H1 (cell line): Measurements from ENCODE around the gene CBX4. TPM values are rescaled to one million over a fixed set of nuclear protein-coding genes. Genes with fewer than 3 reads are reported as not detected.

ENCODE experiments used
- CTCF ChIA-PET: fragments of 300-600 bp; sonication (Branson Sonifier 250); formaldehyde crosslinking; loops from one replicate; lab custom pipeline; 2021; ENCODE audit not compliant: partially characterized antibody; lab: Charles Lee
- POLR2A ChIA-PET: fragments of 300-600 bp; sonication (Branson Sonifier 250); formaldehyde crosslinking; loops from one replicate; lab custom pipeline; 2021; ENCODE audit warnings: inconsistent platforms; ENCODE audit not compliant: partially characterized antibody; lab: Charles Lee
- DNase-seq, 2 experiments: peaks; one replicate each; pipeline versions ENCODE4 v3.0.0 to v3.0.0-alpha.2; 2010 to 2022; ENCODE audit warnings: low spot score in 2 of 2, low read depth in 1 of 2, mixed read lengths in 1 of 2
- FAIRE-seq: peaks from 2 replicates; lab custom pipeline; 2011; peaks lifted over from hg19 to GRCh38; lab: Jason Lieb, UNC
- H2AFZ ChIP-seq: 2 replicates; pipeline ENCODE4 v1.8.1; 2012; ENCODE audit warnings: low read length, inconsistent platforms
- H2AK5ac ChIP-seq: 2 replicates; pipeline ENCODE4 v1.6.1; 2013; ENCODE audit warnings: low read depth, low read length
- H2BK120ac ChIP-seq: replicated peaks from 2 replicates; pipeline ENCODE3; 2013; ENCODE audit warnings: low read depth, low read length, inconsistent platforms
- H2BK12ac ChIP-seq: 2 replicates; pipeline ENCODE4 v1.6.1; 2013; ENCODE audit warnings: low read depth, low read length
- H2BK15ac ChIP-seq: 2 replicates; pipeline ENCODE4 v1.6.1; 2013; ENCODE audit warnings: low read length
- H2BK20ac ChIP-seq: 2 replicates; pipeline ENCODE4 v1.6.1; 2013; ENCODE audit warnings: low read length
- H2BK5ac ChIP-seq: 2 replicates; pipeline ENCODE4 v1.6.1; 2013; ENCODE audit warnings: low read depth, low read length
- H3K14ac ChIP-seq: 2 replicates; pipeline ENCODE4 v1.6.1; 2013; ENCODE audit warnings: inconsistent platforms; ENCODE audit not compliant: insufficient read length
- H3K18ac ChIP-seq: 2 replicates; pipeline ENCODE4 v1.6.1; 2013; ENCODE audit warnings: low read length; ENCODE audit errors: extremely low read depth
- H3K23ac ChIP-seq: 2 replicates; pipeline ENCODE4 v1.6.1; 2013; ENCODE audit warnings: inconsistent platforms; ENCODE audit not compliant: insufficient read length
- H3K23me2 ChIP-seq: 2 replicates; pipeline ENCODE4 v1.6.1; 2013; ENCODE audit warnings: low read depth, low read length
- H3K27ac ChIP-seq: 2 replicates; pipeline ENCODE4 v1.6.1; 2011; ENCODE audit warnings: low read depth, low read length, inconsistent platforms
- H3K27me3 ChIP-seq, 4 experiments: replicated peaks in 1 of 4; 1 replicate in 1 of 4; 2 replicates in 3 of 4; pipeline versions ENCODE4 v1.6.1 to v1.8.1; 2011 to 2013; ENCODE audit warnings: low read length in 3 of 4, mild to moderate bottlenecking in 3 of 4, inconsistent platforms in 2 of 4, mixed read lengths in 2 of 4, moderate library complexity in 1 of 4; ENCODE audit not compliant: control insufficient read depth in 3 of 4, insufficient read depth in 3 of 4; ENCODE audit errors: extremely low read depth in 1 of 4
- H3K36me3 ChIP-seq, 4 experiments: 2 replicates each; pipeline versions ENCODE4 v1.6.1 to v1.8.1; 2011 to 2013; ENCODE audit warnings: mild to moderate bottlenecking in 4 of 4, low read length in 3 of 4, moderate library complexity in 2 of 4, control low read depth in 1 of 4, inconsistent platforms in 1 of 4; ENCODE audit not compliant: insufficient read depth in 4 of 4, control insufficient read depth in 2 of 4
- H3K4ac ChIP-seq: replicated peaks from 2 replicates; pipeline ENCODE3; 2013; ENCODE audit warnings: low read length, low read depth, mixed read lengths, inconsistent platforms; ENCODE audit not compliant: insufficient read length
- H3K4me1 ChIP-seq, 4 experiments: replicated peaks in 1 of 4; 1 replicate in 1 of 4; 2 replicates in 3 of 4; pipeline versions ENCODE4 v1.6.1 to v1.8.1; 2011 to 2013; ENCODE audit warnings: low read length in 3 of 4, inconsistent platforms in 2 of 4, mixed read lengths in 1 of 4; ENCODE audit not compliant: insufficient read depth in 4 of 4, control insufficient read depth in 3 of 4
- H3K4me2 ChIP-seq, 2 experiments: 2 replicates each; pipeline versions ENCODE4 v1.6.1 to v1.8.1; 2011 to 2013; ENCODE audit warnings: low read depth in 2 of 2, low read length in 2 of 2, control low read depth in 1 of 2, inconsistent platforms in 1 of 2, mild to moderate bottlenecking in 1 of 2; ENCODE audit not compliant: insufficient read depth in 1 of 2
- H3K4me3 ChIP-seq, 4 experiments: fragments of 200-600, 300-600 bp in 1 of 4; sonication (generic), shearing (Covaris generic), sonication (Bioruptor Twin) in 1 of 4; 2 replicates each; pipeline versions ENCODE4 v1.5.1 to v1.8.1; 2011 to 2016; ENCODE audit warnings: low read length in 4 of 4, low read depth in 3 of 4, control low read depth in 2 of 4, inconsistent platforms in 2 of 4, mild to moderate bottlenecking in 2 of 4, mixed read lengths in 1 of 4, moderate library complexity in 1 of 4; ENCODE audit not compliant: insufficient read depth in 2 of 4; ENCODE audit errors: extremely low read depth in 1 of 4
- H3K56ac ChIP-seq: replicated peaks from 2 replicates; pipeline ENCODE3; 2013; ENCODE audit warnings: low read depth, mild to moderate bottlenecking, mixed read lengths, low read length, inconsistent platforms; ENCODE audit not compliant: insufficient read length
- H3K79me1 ChIP-seq: 2 replicates; pipeline ENCODE4 v1.6.1; 2013; ENCODE audit warnings: low read depth, low read length, control low read depth
- H3K79me2 ChIP-seq, 2 experiments: 2 replicates each; pipeline versions ENCODE4 v1.6.1 to v1.8.1; 2012 to 2013; ENCODE audit warnings: low read length in 2 of 2, mild to moderate bottlenecking in 2 of 2, inconsistent platforms in 1 of 2; ENCODE audit not compliant: insufficient read depth in 2 of 2, control insufficient read depth in 1 of 2
- H3K9ac ChIP-seq, 4 experiments: replicated peaks in 1 of 4; 1 replicate in 1 of 4; 2 replicates in 3 of 4; pipeline versions ENCODE4 v1.6.1 to v1.8.1; 2011 to 2013; ENCODE audit warnings: low read depth in 3 of 4, low read length in 3 of 4, control low read depth in 2 of 4, mild to moderate bottlenecking in 2 of 4, moderate library complexity in 2 of 4, inconsistent platforms in 1 of 4; ENCODE audit errors: extremely low read depth in 1 of 4
- H3K9me3 ChIP-seq, 2 experiments: 2 replicates each; pipeline versions ENCODE4 v1.6.1 to v1.8.1; 2012 to 2013; ENCODE audit warnings: mild to moderate bottlenecking in 2 of 2, moderate library complexity in 2 of 2, control low read depth in 1 of 2, inconsistent platforms in 1 of 2, low read depth in 1 of 2, low read length in 1 of 2, mixed read lengths in 1 of 2; ENCODE audit not compliant: insufficient read depth in 2 of 2
- H4K20me1 ChIP-seq, 2 experiments: replicated peaks in 1 of 2; 2 replicates each; pipeline versions ENCODE3 to v1.8.1; 2011 to 2013; ENCODE audit warnings: inconsistent platforms in 2 of 2, low read length in 2 of 2, mild to moderate bottlenecking in 1 of 2; ENCODE audit not compliant: insufficient read depth in 2 of 2, control insufficient read depth in 1 of 2
- H4K5ac ChIP-seq: 2 replicates; pipeline ENCODE4 v1.6.1; 2013; ENCODE audit warnings: low read length, low read depth, mixed read lengths, inconsistent platforms; ENCODE audit not compliant: insufficient read length
- H4K8ac ChIP-seq: 2 replicates; pipeline ENCODE4 v1.8.0; 2013; ENCODE audit warnings: mild to moderate bottlenecking, moderate library complexity, low read length, inconsistent platforms; ENCODE audit not compliant: insufficient read depth; ENCODE audit errors: extremely low read depth
- H4K91ac ChIP-seq: replicated peaks from 2 replicates; pipeline ENCODE3; 2013; ENCODE audit warnings: low read length, mixed read lengths, inconsistent platforms; ENCODE audit not compliant: insufficient read length
- HDAC2 ChIP-seq, 2 experiments: fragments of 300-600 bp in 1 of 2; sonication (generic) in 1 of 2; IDR thresholded peaks; 2 replicates each; pipeline ENCODE4 v1.6.1; 2011 to 2012; ENCODE audit warnings: low read depth in 2 of 2, low read length in 2 of 2, mild to moderate bottlenecking in 2 of 2, moderate library complexity in 2 of 2, borderline replicate concordance in 1 of 2, inconsistent platforms in 1 of 2
- SP2 ChIP-seq: IDR thresholded peaks from 2 replicates; pipeline ENCODE4 v1.6.1; 2012; ENCODE audit warnings: mild to moderate bottlenecking, low read length, inconsistent platforms
- WGBS, 2 experiments: shearing (Covaris generic) in 1 of 2; methylation state at CpG; one replicate each; pipeline versions ENCODE4 v1.1.6 to v1.1.7; 2013 to 2015; ENCODE audit warnings: low lambda C conversion rate in 2 of 2, mixed read lengths in 2 of 2, inconsistent platforms in 1 of 2, low coverage in 1 of 2, missing lambda C conversion rate in 1 of 2; ENCODE audit not compliant: insufficient replicate concordance in 2 of 2, insufficient coverage in 1 of 2, insufficient read length in 1 of 2; ENCODE audit errors: extremely low coverage in 1 of 2, missing lambda C conversion rate in 1 of 2; 5-methylcytosine and 5-hydroxymethylcytosine counted together
- polyA plus RNA-seq, 7 experiments: library from polyadenylated mRNA; depleted of rRNA in 3 of 7; stranded (reverse) in 5 of 7; unstranded in 2 of 7; fragments of >200 nt in 5 of 7; fragments of 200-250 nt in 2 of 7; gene quantifications; 1 replicate in 5 of 7; 2 replicates in 1 of 7; 4 replicates in 1 of 7; pipeline versions ENCODE4 v1.2.1 to v1.2.3, GENCODE V29; 2011 to 2013; ENCODE audit warnings: missing spikeins in 2 of 7, mixed read lengths in 2 of 7
- total RNA-seq: library from RNA; stranded (reverse); fragmentation: NEBNext Ultra II Directional; extraction: Animal tissue kit (Norgen Biotek cat#: 25700); gene quantifications from 2 replicates; pipeline ENCODE4 v1.2.1, GENCODE V29; 2021

CBX4 gene
- total and polyA plus RNA-seq, 2 of the 8 experiments (the other 6 are each of a cell fraction or from before 2014, with no cell fraction given) = 1.8 to 4.0 TPM

DNA sequence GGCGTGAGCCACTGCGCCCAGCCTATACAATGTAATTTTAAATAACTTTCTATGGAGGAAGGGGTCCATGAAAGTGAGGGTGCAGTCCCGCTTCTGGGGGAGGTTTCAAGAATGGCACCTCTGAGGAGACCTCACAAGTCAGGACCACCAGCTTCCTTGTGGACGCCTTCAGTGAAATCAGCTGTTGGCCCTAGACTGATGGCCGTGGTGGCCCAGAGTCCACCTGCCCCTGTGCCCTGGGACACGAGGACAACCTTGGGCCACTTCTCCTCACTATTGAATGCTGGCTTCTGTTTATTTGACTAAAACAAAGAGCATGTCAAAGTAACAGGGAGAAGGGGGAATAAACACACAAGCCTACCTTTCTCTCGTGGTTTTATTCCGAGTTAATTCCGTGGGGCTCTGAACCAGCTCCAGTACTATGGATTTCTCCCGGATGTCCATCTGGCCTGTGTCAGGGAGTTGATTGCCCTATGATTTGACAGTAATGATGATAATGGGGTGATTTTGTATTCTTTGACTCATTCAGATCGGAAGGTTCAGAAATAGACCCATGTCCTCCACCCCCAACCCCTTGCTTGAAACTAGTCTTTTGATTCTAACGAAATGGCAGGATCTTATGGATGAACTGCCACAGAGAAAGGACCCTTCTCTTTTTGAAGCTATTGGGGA is 8.6 kb upstream of the CBX4 start:
- Histone ChIP-seq H2BK15ac (no peak overlapping the region), H3K56ac (no peak overlapping the region), H3K27ac (no peak overlapping the region), H2BK12ac (no peak overlapping the region), H3K36me3 (peaks cover 0 to 4% (median 0%) of the 10 kb centered on the region in 4 experiments; a peak in 1 of 8 replicates), H3K4me1 (peaks cover 0 to 10% (median 4%) of the 10 kb centered on the region in 4 experiments; a peak in 5 of 7 replicates)
- no peak for FAIRE-seq
- no peak for DNase-seq
- no peak for TF ChIP-seq SP2
- TF ChIP-seq HDAC2 (IDR thresholded peaks at IDR 0.05; ENCODE audit: borderline replicate concordance in 1 of 2, low read depth in 2 of 2, low read length in 2 of 2) = no peak
- TF ChIP-seq, all 59 proteins: peak for 0
- H3K9ac ChIP-seq = no peak overlapping the region
- no peaks in the 10 kb centered on the region for H3K79me2 ChIP-seq
- no peak overlapping the region for H3K4ac ChIP-seq
- ChIA-PET CTCF (interaction anchor here (0.6 to 11.6 kb wide), 15 partner anchors 8 to 123 kb away, joined by 3 to 181 read pairs (median 4); partner anchors contain the start of gene CBX4), POLR2A (interaction anchor here (1.9 kb wide), 1 partner anchor 8 kb away, joined by 6 read pairs; the partner anchor contains the start of gene CBX4)
- no peak overlapping the region for H3K18ac ChIP-seq
- H3K4me2 ChIP-seq = no peak overlapping the region
- H4K5ac ChIP-seq = no peak overlapping the region
- H3K27me3 ChIP-seq = peaks cover 29 to 36% (median 35%) of the 10 kb centered on the region in 4 experiments; a peak in 6 of 7 replicates
- no peaks in the 10 kb centered on the region for H3K9me3 ChIP-seq
- WGBS, 2 experiments = 82% methylated on average over 12 of the region's 12 CpGs; no CpG with 5 or more reads in 1 of the 2 experiments
- no peak overlapping the region for H2BK20ac ChIP-seq
- H4K20me1 ChIP-seq = no peaks in the 10 kb centered on the region
- H2AK5ac ChIP-seq = no peak overlapping the region
- H3K79me1 ChIP-seq = no peaks in the 10 kb centered on the region
- no peak overlapping the region for H2BK5ac ChIP-seq
- H4K91ac ChIP-seq = no peak overlapping the region
- H3K23me2 ChIP-seq = peaks cover 6% of the 10 kb centered on the region; the same call in 1 of the 2 replicates
- no peak overlapping the region for H4K8ac ChIP-seq
- H2BK120ac ChIP-seq = no peak overlapping the region
- no peak overlapping the region for H2AFZ ChIP-seq
- no peak overlapping the region for H3K23ac ChIP-seq
- no peak overlapping the region for H3K4me3 ChIP-seq
- no peak overlapping the region for H3K14ac ChIP-seq
